Measurements from ENCODE around the gene PLIN4.

PLIN4 gene

GRCh38 chr19:4483385-4483784 is 34.9 kb downstream of the PLIN4 start:
- DNase-seq, result no peak

GRCh38 chr19:4482721-4483364 is 35.4 kb downstream of the PLIN4 start:
- no peak for DNase-seq

- no peak for DNase-seq
These were observed 41.1 kb downstream of the PLIN4 start for GRCh38 chr19:4477034-4477801.

GRCh38 chr19:4474514-4475022 is 43.7 kb downstream of the PLIN4 start:
- no peak for DNase-seq

GRCh38 chr19:4473763-4474513 is 44.3 kb downstream of the PLIN4 start:
- DNase-seq, result no peak

- DNase-seq, result no peak
These were observed 45.1 kb downstream of the PLIN4 start for GRCh38 chr19:4473011-4473762.

GRCh38 chr19:4472174-4472974 is 45.9 kb downstream of the PLIN4 start, which contains the start of gene HDGFL2:
Gene HDGFL2 (plus strand): TSS chr19:4472297. CDS start chr19:4472351, 54 bp downstream.
- no peak for DNase-seq

- peak; percentile 100 for DNase-seq
These were observed 46.7 kb downstream of the PLIN4 start for GRCh38 chr19:4471403-4472173.

- DNase-seq, result no peak
These were observed 50.5 kb downstream of the PLIN4 start for GRCh38 chr19:4467835-4468234.

GRCh38 chr19:4464815-4465581 is 53.3 kb downstream of the PLIN4 start:
- DNase-seq, result no peak

- peak; percentile 99 for DNase-seq
These were observed 60.5 kb downstream of the PLIN4 start, which contains the start of gene UBXN6 for GRCh38 chr19:4457654-4458395. Gene UBXN6 (minus strand): TSS chr19:4457794. CDS start chr19:4457697, 97 bp downstream.

- no peak for DNase-seq
These were observed 61.2 kb downstream of the PLIN4 start for GRCh38 chr19:4456843-4457653.

GRCh38 chr19:4456476-4456842 is 61.8 kb downstream of the PLIN4 start:
- DNase-seq, result no peak

- no peak for DNase-seq
These were observed 62.4 kb downstream of the PLIN4 start for GRCh38 chr19:4455719-4456475.

GRCh38 chr19:4454747-4455718 is 63.3 kb downstream of the PLIN4 start:
- DNase-seq, result no peak
